Prostate gland (tissue), 2 donors: ENCODE data around the gene NLGN2. TPM values are rescaled to one million over a fixed set of nuclear protein-coding genes. Genes with fewer than 3 reads are reported as not detected.

Experiments used
- DNase-seq: peaks from one replicate; pipeline ENCODE4 v3.0.0-alpha.2; 2019; ENCODE audit warnings: low spot score
- H3K27ac ChIP-seq, 2 donors: fragments of 200-600 bp; sonication (generic); 2 replicates each; pipeline ENCODE4 v1.5.1; 2017 to 2019
- H3K27me3 ChIP-seq: fragments of 200-600 bp; sonication (generic); replicated peaks from 2 replicates; pipeline ENCODE4 v1.5.1; 2019; ENCODE audit not compliant: insufficient read depth
- H3K36me3 ChIP-seq, 2 donors: fragments of 200-600 bp; sonication (generic); 1 replicate in 1 of 2; 2 replicates in 1 of 2; pipeline versions ENCODE4 v1.5.1 to v1.8.1; 2017 to 2019
- H3K4me1 ChIP-seq: fragments of 200-600 bp; sonication (generic); replicated peaks from 2 replicates; pipeline ENCODE4 v1.5.1; 2019
- H3K4me3 ChIP-seq, 2 donors: fragments of 200-600 bp; sonication (generic); 2 replicates each; pipeline ENCODE4 v1.5.1; 2017 to 2019
- H3K9me3 ChIP-seq: fragments of 200-600 bp; sonication (generic); 2 replicates; pipeline ENCODE4 v1.5.1; 2017
- CTCF ChIP-seq, 4 experiments: fragments of 200-600 bp in 2 of 4; fragments of 450-650 bp in 2 of 4; sonication (generic) in 2 of 4; IDR thresholded peaks; 1 replicate in 3 of 4; 2 replicates in 1 of 4; pipeline ENCODE4 v1.5.1; 2016 to 2019; ENCODE audit warnings: antibody characterized with exemption in 4 of 4, mild to moderate bottlenecking in 2 of 4, moderate library complexity in 2 of 4
- POLR2A ChIP-seq: fragments of 450-650 bp; IDR thresholded peaks from one replicate; pipeline ENCODE4 v1.6.1; 2016; ENCODE audit warnings: antibody characterized with exemption, mild to moderate bottlenecking
- POLR2AphosphoS5 ChIP-seq: sonication (generic); formaldehyde crosslinking; IDR thresholded peaks from one replicate; pipeline ENCODE4 v1.6.1; 2017; ENCODE audit warnings: antibody characterized with exemption
- WGBS: methylation state at CpG from one replicate; pipeline ENCODE4 v1.1.5; 2018; 5-methylcytosine and 5-hydroxymethylcytosine counted together
- intact Hi-C: fragments of 100-400 bp; cut with DNase I; formaldehyde crosslinking; loops from one replicate; pipeline ENCODE4 v1.14.2; 2022
- total RNA-seq, 2 donors: library from RNA; depleted of rRNA; stranded (reverse); fragments of >200 nt; gene quantifications; one replicate each; pipeline ENCODE4 v1.1.0, GENCODE V29; 2016

The NLGN2 gene
- total RNA-seq, 2 donors from 2014 or later: 8.6 to 16.2 TPM

GRCh38 chr17:7440834-7441195, 33.2 kb downstream of the NLGN2 start:
- Histone ChIP-seq H3K4me3 (no peak overlapping the region), H3K9me3 (no peaks in the 10 kb centered on the region), H3K4me1 (peaks cover 12% of the 10 kb centered on the region), H3K36me3 (no peaks in the 10 kb centered on the region), H3K27me3 (no peaks in the 10 kb centered on the region), H3K27ac (no peak overlapping the region)
- DNase-seq: no peak
- WGBS: 9% methylated on average over 12 of the region's 12 CpGs
- intact Hi-C loops: no loop called here
- TF ChIP-seq POLR2AphosphoS5 (no peak), POLR2A (no peak), CTCF (IDR thresholded peaks at IDR 0.05) (no peak)

GRCh38 chr17:7441266-7441665, 33.6 kb downstream of the NLGN2 start:
- 61% methylated on average over 7 of the region's 7 CpGs for WGBS
- Histone ChIP-seq H3K27me3 (no peaks in the 10 kb centered on the region), H3K4me3 (no peak overlapping the region), H3K27ac (no peak overlapping the region), H3K36me3 (no peaks in the 10 kb centered on the region), H3K9me3 (no peaks in the 10 kb centered on the region), H3K4me1 (peaks cover 9% of the 10 kb centered on the region)
- intact Hi-C loops: no loop called here
- DNase-seq: no peak
- TF ChIP-seq POLR2A (no peak), POLR2AphosphoS5 (no peak), CTCF (IDR thresholded peaks at IDR 0.05) (no peak)

GRCh38 chr17:7442142-7442541, 34.5 kb downstream of the NLGN2 start:
- Histone ChIP-seq H3K4me3 (no peak overlapping the region), H3K27ac (no peak overlapping the region), H3K9me3 (no peaks in the 10 kb centered on the region), H3K36me3 (no peaks in the 10 kb centered on the region), H3K27me3 (no peaks in the 10 kb centered on the region), H3K4me1 (peaks cover 9% of the 10 kb centered on the region)
- 100% methylated on average over 2 of the region's 2 CpGs for WGBS
- DNase-seq: no peak
- TF ChIP-seq CTCF (IDR thresholded peaks at IDR 0.05) (no peak), POLR2A (no peak), POLR2AphosphoS5 (no peak)
- intact Hi-C loops: no loop called here

- no peak for DNase-seq
- WGBS: 74% methylated on average over 7 of the region's 7 CpGs
- TF ChIP-seq POLR2A (no peak), POLR2AphosphoS5 (no peak), CTCF (IDR thresholded peaks at IDR 0.05) (no peak)
- Histone ChIP-seq H3K4me3 (no peak overlapping the region), H3K27ac (no peak overlapping the region), H3K9me3 (no peaks in the 10 kb centered on the region), H3K27me3 (no peaks in the 10 kb centered on the region), H3K36me3 (no peaks in the 10 kb centered on the region), H3K4me1 (peaks cover 9% of the 10 kb centered on the region)
- intact Hi-C loops: no loop called here
Observed at GRCh38 chr17:7443499-7444485, 36.1 kb downstream of the NLGN2 start.
